Measurements from ENCODE around the gene KRT9. TPM values are rescaled to one million over a fixed set of nuclear protein-coding genes. Genes with fewer than 3 reads are reported as not detected.
A peak's percentile ranks its signal among the peaks of the same experiment; 100 is the strongest.
"Not testable (repeated sequence)": the region's sequence is repeated elsewhere in the genome, so short reads cannot be mapped to it uniquely, and the experiment has no call there.

KRT9 gene
- total RNA-seq, 1 donor from 2014 or later = not detected

DNA sequence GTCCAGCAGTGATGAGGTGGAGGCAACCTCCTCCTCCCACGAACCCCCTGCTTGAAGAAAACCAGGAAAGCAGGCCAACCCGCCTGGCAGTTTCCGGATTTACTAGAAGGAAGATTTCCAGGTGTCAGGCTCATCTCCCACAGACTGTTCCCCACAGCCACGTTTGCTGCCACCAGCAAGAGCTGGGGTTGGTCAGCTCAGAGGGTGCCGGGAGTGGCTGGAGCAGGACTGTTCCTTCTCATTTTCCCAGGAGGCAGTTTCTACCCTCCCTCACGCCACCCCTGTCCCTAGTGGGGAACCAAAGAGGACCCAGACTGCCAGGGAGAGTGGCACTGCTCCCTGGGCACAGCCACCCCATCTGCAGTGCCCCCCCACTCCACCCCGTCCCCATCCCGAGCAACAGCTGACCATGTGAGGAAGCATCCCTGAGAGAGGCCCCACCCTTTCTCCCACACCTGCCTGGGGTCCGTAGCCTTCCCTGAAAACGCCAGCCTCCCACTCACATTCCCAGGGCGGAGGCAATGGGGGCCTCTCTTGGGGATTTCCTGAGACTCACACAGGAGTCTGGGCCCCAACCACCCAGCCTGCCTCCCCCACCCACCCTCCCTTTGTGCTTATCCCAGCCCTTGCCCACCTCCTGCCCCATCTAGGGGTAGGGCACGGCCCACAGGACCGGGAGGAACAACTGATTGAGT lies 46.6 kb upstream of the KRT9 start:
- ATAC-seq (peak; percentile 15), DNase-seq (peak; percentile 41)

DNA sequence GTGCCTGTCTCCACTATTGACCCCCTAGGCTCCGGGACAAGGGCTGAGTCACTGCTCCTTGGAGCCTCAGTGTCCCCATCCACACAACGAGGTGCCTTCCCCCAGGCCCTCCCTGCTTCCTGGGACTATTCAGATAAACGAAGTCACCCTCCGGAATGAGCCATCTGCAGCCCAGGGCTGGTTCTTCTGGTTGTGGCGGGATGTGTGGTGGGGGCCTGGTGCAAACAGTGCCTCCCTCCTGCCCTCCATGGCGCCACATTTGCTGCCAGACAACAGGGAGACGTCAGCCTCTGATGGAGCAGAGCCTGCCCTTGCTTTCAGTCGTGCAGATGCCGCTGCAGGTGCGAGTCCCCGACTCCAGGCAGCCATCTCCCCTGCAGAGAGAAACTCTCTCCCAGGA lies 45.8 kb upstream of the KRT9 start:
- Histone ChIP-seq H3K36me3 (no peaks in the 10 kb centered on the region), H3K4me3 (no peak overlapping the region), H3K27ac (no peak overlapping the region), H3K9me3 (no peaks in the 10 kb centered on the region), H3K27me3 (peaks cover 6% of the 10 kb centered on the region), H3K4me1 (no peaks in the 10 kb centered on the region)
- intact Hi-C loops (cut with DNase I) = no loop called here
- TF ChIP-seq, protein P1, sequence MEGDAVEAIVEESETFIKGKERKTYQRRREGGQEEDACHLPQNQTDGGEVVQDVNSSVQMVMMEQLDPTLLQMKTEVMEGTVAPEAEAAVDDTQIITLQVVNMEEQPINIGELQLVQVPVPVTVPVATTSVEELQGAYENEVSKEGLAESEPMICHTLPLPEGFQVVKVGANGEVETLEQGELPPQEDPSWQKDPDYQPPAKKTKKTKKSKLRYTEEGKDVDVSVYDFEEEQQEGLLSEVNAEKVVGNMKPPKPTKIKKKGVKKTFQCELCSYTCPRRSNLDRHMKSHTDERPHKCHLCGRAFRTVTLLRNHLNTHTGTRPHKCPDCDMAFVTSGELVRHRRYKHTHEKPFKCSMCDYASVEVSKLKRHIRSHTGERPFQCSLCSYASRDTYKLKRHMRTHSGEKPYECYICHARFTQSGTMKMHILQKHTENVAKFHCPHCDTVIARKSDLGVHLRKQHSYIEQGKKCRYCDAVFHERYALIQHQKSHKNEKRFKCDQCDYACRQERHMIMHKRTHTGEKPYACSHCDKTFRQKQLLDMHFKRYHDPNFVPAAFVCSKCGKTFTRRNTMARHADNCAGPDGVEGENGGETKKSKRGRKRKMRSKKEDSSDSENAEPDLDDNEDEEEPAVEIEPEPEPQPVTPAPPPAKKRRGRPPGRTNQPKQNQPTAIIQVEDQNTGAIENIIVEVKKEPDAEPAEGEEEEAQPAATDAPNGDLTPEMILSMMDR (IDR thresholded peaks at IDR 0.05) = no peak
- ATAC-seq = no peak
- peak; percentile 60 for DNase-seq

More for the DNA sequence above, 46.6 kb upstream of the KRT9 start:
- H3K36me3 ChIP-seq = no peaks in the 10 kb centered on the region
- no peaks in the 10 kb centered on the region for H3K9me3 ChIP-seq
- TF ChIP-seq, protein P1 (IDR thresholded peaks at IDR 0.05) = no peak
- no peak overlapping the region for H3K4me3 ChIP-seq
- intact Hi-C loops (cut with DNase I) = no loop called here
- no peak overlapping the region for H3K27ac ChIP-seq
- peaks cover 6% of the 10 kb centered on the region for H3K27me3 ChIP-seq
- no peaks in the 10 kb centered on the region for H3K4me1 ChIP-seq

DNA sequence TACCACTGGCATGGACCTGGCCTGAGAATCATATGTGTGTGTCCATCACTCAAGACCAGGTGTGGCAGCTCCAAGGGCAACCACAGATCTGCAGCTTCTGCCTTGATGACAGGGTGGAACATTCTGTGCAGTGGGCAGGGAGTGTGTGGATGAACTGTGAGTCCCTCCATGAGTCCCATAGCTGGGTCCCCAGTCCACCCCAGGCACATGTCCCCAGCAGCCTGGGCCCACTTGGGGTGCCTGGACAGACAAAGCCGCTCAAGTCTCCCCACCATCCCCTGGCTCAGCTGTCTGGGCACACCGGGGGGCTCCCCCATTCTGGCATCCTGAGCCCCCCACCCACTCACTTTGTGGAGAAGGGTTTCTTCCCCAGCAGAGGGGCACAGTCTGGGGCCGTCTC lies 45.3 kb upstream of the KRT9 start:
- no peaks in the 10 kb centered on the region for H3K4me1 ChIP-seq
- TF ChIP-seq, protein P1 (IDR thresholded peaks at IDR 0.05) = no peak
- no peaks in the 10 kb centered on the region for H3K9me3 ChIP-seq
- H3K36me3 ChIP-seq = no peaks in the 10 kb centered on the region
- intact Hi-C loops (cut with DNase I) = no loop called here
- DNase-seq (peak; percentile 39), ATAC-seq (no peak)
- no peak overlapping the region for H3K4me3 ChIP-seq
- H3K27ac ChIP-seq = no peak overlapping the region
- H3K27me3 ChIP-seq = peaks cover 6% of the 10 kb centered on the region

DNA sequence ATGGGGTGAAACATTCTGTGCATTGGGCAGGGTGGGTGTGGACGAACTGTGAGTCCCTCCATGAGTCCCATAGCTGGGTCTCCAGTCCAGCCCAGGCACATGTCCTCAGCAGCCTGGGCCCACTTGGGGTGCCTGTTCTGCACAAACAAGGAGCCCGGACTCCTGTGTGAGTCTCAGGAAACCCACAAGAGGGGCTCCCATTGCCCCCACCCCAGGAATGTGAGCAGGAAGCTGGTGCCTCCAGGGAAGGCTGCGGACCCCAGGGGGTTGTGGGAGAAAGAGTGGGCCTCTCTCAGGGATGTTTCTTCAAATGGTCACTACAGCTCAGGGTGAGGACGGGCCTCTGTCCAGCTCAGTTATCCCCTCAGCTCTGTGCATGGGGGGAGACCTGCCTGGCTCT lies 44.6 kb upstream of the KRT9 start:
- H3K9me3 ChIP-seq; intact Hi-C loops (cut with DNase I); H3K4me3 ChIP-seq; H3K27me3 ChIP-seq; H3K4me1 ChIP-seq; ATAC-seq; H3K36me3 ChIP-seq; H3K27ac ChIP-seq: not testable (repeated sequence)
- peak; percentile 42 for DNase-seq

DNA sequence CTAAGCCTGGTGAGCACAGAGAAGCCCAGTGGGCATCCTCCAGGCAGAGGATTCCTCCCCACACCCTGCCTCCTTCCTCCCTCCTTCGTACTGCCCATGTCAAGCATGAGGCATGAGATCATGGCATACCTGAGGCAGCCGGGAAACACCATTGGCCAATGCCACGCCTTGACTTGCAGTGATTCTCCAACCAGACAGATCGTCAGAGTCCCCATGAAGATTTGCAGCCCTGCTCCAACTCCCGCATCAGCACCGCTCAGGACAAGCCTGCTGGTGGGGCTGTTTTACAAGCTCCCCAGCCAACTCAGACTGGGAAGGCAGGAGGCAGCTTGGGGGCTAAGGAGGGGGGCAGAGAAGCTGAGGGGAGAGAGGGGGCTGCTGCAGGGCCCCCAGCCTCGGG lies 43.6 kb upstream of the KRT9 start:
- H3K4me3 ChIP-seq = no peak overlapping the region
- intact Hi-C loops (cut with DNase I) = no loop called here
- ATAC-seq (peak; percentile 14), DNase-seq (peak; percentile 48)
- no peak overlapping the region for H3K27ac ChIP-seq
- no peaks in the 10 kb centered on the region for H3K9me3 ChIP-seq
- H3K36me3 ChIP-seq = no peaks in the 10 kb centered on the region
- no peaks in the 10 kb centered on the region for H3K4me1 ChIP-seq
- TF ChIP-seq, protein P1 (IDR thresholded peaks at IDR 0.05) = no peak
- H3K27me3 ChIP-seq = peaks cover 6% of the 10 kb centered on the region

DNA sequence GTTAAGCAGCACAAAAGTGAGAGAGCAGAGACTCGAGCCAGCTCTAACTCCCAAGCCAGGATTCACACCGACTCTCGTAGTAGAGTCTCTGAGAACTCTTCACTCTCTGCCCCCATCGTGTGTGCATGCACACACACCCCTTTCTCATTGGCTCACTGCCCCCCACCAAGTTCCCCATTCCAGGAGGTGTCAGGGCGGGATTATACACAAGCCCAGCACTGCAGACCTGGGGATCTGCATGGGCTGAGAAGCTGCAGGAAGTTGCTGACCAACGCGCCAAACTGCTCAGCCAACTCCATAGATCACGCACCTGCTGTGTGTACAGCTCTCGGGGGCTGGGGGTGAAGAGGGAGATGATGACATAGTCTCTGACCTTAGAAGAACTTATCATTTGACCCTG lies 42.9 kb upstream of the KRT9 start:
- ATAC-seq; H3K36me3 ChIP-seq; H3K9me3 ChIP-seq; H3K27me3 ChIP-seq; H3K27ac ChIP-seq; H3K4me3 ChIP-seq; H3K4me1 ChIP-seq; intact Hi-C loops (cut with DNase I): not testable (repeated sequence)
- peak; percentile 36 for DNase-seq

DNA sequence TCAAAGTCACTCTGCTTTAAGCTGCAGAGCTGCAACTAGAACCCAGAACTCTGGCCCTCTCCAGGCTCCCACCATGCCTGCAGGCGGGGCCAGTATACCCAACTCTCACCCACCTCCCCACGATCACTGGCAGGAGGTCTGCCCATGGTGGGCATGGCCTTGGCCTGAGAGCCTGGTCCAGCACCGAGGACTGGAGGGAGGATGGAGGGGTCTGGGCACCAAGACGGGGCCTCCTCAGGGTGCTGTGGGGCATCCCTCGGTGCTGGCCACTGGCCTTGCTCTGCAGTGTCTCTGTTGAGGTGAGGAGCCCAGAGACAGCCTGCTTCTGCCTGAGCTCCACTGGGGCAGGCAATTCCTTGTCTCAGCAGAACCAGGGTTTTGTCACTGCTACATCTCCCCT lies 42.2 kb upstream of the KRT9 start:
- no peak for ATAC-seq
- peak; percentile 47 for DNase-seq
- TF ChIP-seq, protein P1 (IDR thresholded peaks at IDR 0.05) = no peak
- H3K4me1 ChIP-seq = no peaks in the 10 kb centered on the region
- H3K36me3 ChIP-seq = no peaks in the 10 kb centered on the region
- no peaks in the 10 kb centered on the region for H3K9me3 ChIP-seq
- peaks cover 6% of the 10 kb centered on the region for H3K27me3 ChIP-seq
- H3K27ac ChIP-seq = no peak overlapping the region
- intact Hi-C loops (cut with DNase I) = no loop called here
- no peak overlapping the region for H3K4me3 ChIP-seq
